ENCODE data around the gene AHCY. TPM values are rescaled to one million over a fixed set of nuclear protein-coding genes. Genes with fewer than 3 reads are reported as not detected.
A peak's percentile ranks its signal among the peaks of the same experiment; 100 is the strongest.

Gene AHCY
- total and polyA plus RNA-seq, 2 of the 4 experiments (the other 2 are of a cell fraction) = 138 to 210 TPM

DNA sequence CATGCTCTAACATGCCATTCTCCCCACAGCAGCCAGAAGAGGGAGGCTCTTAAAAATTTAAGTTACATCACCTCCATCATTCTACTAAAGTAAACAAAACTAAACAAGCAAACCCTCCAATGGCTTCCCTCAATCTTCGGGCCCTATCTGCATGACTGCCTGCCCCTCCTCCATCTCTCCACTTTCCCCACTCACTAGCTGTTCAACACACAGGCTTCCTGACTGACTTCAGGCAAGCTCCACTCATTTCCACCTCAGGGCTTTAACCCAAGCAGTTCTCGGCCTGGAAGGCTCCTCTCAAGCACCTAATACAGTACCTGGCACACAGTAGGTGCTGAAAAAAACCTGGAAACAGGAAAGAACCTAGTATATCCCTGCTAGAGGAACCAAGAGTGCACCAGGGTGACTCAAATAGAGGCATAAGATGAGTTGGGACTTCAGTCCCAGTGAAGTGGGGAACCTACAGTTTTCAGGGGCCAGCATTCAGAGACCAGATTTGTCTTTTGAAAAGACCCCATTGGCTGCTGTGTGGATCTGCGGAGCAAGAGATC, 2.8 kb downstream of the AHCY start:
- peak overlapping the region; percentile 65; the same call in 1 of the 2 replicates for H3K14ac ChIP-seq (replicated peaks; ENCODE audit: low read depth, low read length)
- H3K9ac ChIP-seq (ENCODE audit: low read depth, low read length) = no peak overlapping the region
- H3K27ac ChIP-seq (ENCODE audit: insufficient read depth, low read length) = no peak overlapping the region; the same call in 1 of the 2 replicates
- H3K4me3 ChIP-seq (ENCODE audit: insufficient read depth, low read depth, low read length) = no peak overlapping the region
- peak; percentile 44 for DNase-seq
- TF ChIP-seq FOS (IDR thresholded peaks at IDR 0.05; ENCODE audit: low read depth, low read length) (no peak), BHLHE40 (IDR thresholded peaks at IDR 0.05; ENCODE audit: low read depth, low read length) (no peak), RCOR1 (IDR thresholded peaks at IDR 0.05; ENCODE audit: insufficient replicate concordance, low read length) (no peak), SMC3 (IDR thresholded peaks at IDR 0.05; ENCODE audit: low read depth, low read length) (no peak), CHD1 (IDR thresholded peaks at IDR 0.05; ENCODE audit: low read depth, low read length) (no peak), RFX5 (IDR thresholded peaks at IDR 0.05; ENCODE audit: low read depth, low read length) (no peak), RAD21 (IDR thresholded peaks at IDR 0.05; ENCODE audit: low read length) (no peak)
- TF ChIP-seq, protein P1, sequence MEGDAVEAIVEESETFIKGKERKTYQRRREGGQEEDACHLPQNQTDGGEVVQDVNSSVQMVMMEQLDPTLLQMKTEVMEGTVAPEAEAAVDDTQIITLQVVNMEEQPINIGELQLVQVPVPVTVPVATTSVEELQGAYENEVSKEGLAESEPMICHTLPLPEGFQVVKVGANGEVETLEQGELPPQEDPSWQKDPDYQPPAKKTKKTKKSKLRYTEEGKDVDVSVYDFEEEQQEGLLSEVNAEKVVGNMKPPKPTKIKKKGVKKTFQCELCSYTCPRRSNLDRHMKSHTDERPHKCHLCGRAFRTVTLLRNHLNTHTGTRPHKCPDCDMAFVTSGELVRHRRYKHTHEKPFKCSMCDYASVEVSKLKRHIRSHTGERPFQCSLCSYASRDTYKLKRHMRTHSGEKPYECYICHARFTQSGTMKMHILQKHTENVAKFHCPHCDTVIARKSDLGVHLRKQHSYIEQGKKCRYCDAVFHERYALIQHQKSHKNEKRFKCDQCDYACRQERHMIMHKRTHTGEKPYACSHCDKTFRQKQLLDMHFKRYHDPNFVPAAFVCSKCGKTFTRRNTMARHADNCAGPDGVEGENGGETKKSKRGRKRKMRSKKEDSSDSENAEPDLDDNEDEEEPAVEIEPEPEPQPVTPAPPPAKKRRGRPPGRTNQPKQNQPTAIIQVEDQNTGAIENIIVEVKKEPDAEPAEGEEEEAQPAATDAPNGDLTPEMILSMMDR (conservative IDR thresholded peaks at IDR 0.05; ENCODE audit: low read depth, low read length) = no peak
- no peak overlapping the region for H3K4me2 ChIP-seq (ENCODE audit: low read depth, low read length)
- no peak overlapping the region for H2BK15ac ChIP-seq (ENCODE audit: low read depth, low read length)
- no peak overlapping the region for H3K56ac ChIP-seq (ENCODE audit: extremely low read depth, insufficient read depth, low read length)
- no peaks in the 10 kb centered on the region for H3K9me3 ChIP-seq (ENCODE audit: control insufficient read depth, insufficient read depth, low read length)
- H3K4ac ChIP-seq (ENCODE audit: low read depth, low read length) = 0 out of 2 replicates have a peak overlapping the region, but pooled peaks have one; percentile 40
- peaks cover 40 to 58% of the 10 kb centered on the region in 2 experiments for H3K79me1 ChIP-seq (ENCODE audit: low read depth in 1 of 2, low read length in 2 of 2)
- peak overlapping the region; percentile 53; the same call in 1 of the 2 replicates for H2AK5ac ChIP-seq (ENCODE audit: low read depth, low read length)
- no peak overlapping the region for H2BK5ac ChIP-seq (ENCODE audit: low read depth, low read length, poor library complexity, severe bottlenecking)
- H2BK20ac ChIP-seq (ENCODE audit: low read depth, low read length) = no peak overlapping the region
- no peak overlapping the region for H4K91ac ChIP-seq (ENCODE audit: insufficient read depth, low read depth, low read length)
- no peaks in the 10 kb centered on the region; the same call in 1 of the 2 replicates for H3K36me3 ChIP-seq (ENCODE audit: control insufficient read depth, insufficient read depth, low read length)
- H4K8ac ChIP-seq (ENCODE audit: low read depth in 2 of 2, low read length in 2 of 2) = peak overlapping the region in 1 of 2 experiments; percentile 8; a peak in 1 of 4 replicates
- peak; percentile 3; the same call in 1 of the 2 replicates for ATAC-seq (ENCODE audit: low read depth)
- peaks cover 9% of the 10 kb centered on the region for H3K4me1 ChIP-seq (ENCODE audit: control insufficient read depth, insufficient read depth, low read length)
- no peak overlapping the region for H2AFZ ChIP-seq (replicated peaks; ENCODE audit: low read length, poor library complexity)
- H2BK120ac ChIP-seq (ENCODE audit: low read depth, low read length) = no peak overlapping the region
- H2AK9ac ChIP-seq (replicated peaks; ENCODE audit: low read depth, low read length, poor library complexity) = no peak overlapping the region
- 38% methylated on average over 1 of the region's 3 CpGs; no CpG with 5 or more reads in 1 of the 2 experiments for WGBS, 2 experiments (ENCODE audit: extremely low coverage in 2 of 2, insufficient read length in 1 of 2)
- intact Hi-C loops (cut with micrococcal nuclease) = no loop called here
- 0 out of 2 replicates have a peak overlapping the region, but pooled peaks have one; percentile 54 for H3K23ac ChIP-seq (ENCODE audit: low read depth, low read length)
- in situ Hi-C loops (cut with MboI; ENCODE audit: low sequenced_read_pairs) = loop anchor here (10.0 kb wide), 1 partner anchor 414 kb away; no protein-coding TSS in a partner anchor
- peaks cover 9% of the 10 kb centered on the region for H3K9me1 ChIP-seq (ENCODE audit: insufficient read depth, low read length)
- ChIA-PET POLR2A (ENCODE audit: unreplicated experiment) (no interaction called here), CTCF (interaction anchor here (1.2 to 1.7 kb wide), 2 partner anchors 13 to 110 kb away, joined by 3 to 7 read pairs; no protein-coding TSS in a partner anchor)
- BruUV-seq (replicated peaks) = no TSS peak
- peaks cover 20% of the 10 kb centered on the region; the same call in 1 of the 2 replicates for H4K20me1 ChIP-seq (ENCODE audit: insufficient read depth, low read length)
- no peaks in the 10 kb centered on the region for H3K27me3 ChIP-seq (ENCODE audit: control insufficient read depth, insufficient read depth, low read length)
- H3K18ac ChIP-seq (ENCODE audit: low read depth, low read length) = no peak overlapping the region
- dilution Hi-C loops (cut with HindIII; ENCODE audit: low sequenced_read_pairs, unreplicated experiment) = no loop called here
- H4K5ac ChIP-seq (ENCODE audit: low read depth, low read length) = no peak overlapping the region; the same call in 1 of the 2 replicates

Data from IMR-90 (cell line).